ENCODE results near the gene HACL1.
"Not testable (repeated sequence)": the region's sequence is repeated elsewhere in the genome, so short reads cannot be mapped to it uniquely, and the experiment has no call there.

HACL1 gene

GRCh38 chr3:15612001-15612400 lies 10.6 kb upstream of the HACL1 start:
- Mint-ChIP-seq H3K9me3 (peaks cover under 1% of the 10 kb centered on the region), H3K27me3 (ENCODE audit: low read depth) (peaks cover 2% of the 10 kb centered on the region), H3K36me3 (ENCODE audit: low read depth) (peaks cover 3% of the 10 kb centered on the region), H3K4me1 (ENCODE audit: low read depth) (peaks cover 7% of the 10 kb centered on the region), H3K4me3 (no peak overlapping the region), H3K27ac (no peak overlapping the region)
- DNase-seq (ENCODE audit: low spot score), result no peak

- Mint-ChIP-seq H3K4me3 (no peak overlapping the region), H3K4me1 (ENCODE audit: low read depth) (peaks cover 6% of the 10 kb centered on the region)
- DNase-seq (ENCODE audit: low spot score), result no peak
These were observed 9.6 kb upstream of the HACL1 start for GRCh38 chr3:15611018-15611417.

GRCh38 chr3:15610082-15610759 lies 8.9 kb upstream of the HACL1 start:
- Mint-ChIP-seq H3K4me1 (ENCODE audit: low read depth) (peaks cover 6% of the 10 kb centered on the region), H3K4me3 (no peak overlapping the region), H3K9me3 (no peaks in the 10 kb centered on the region), H3K27me3 (ENCODE audit: low read depth) (peaks cover 2% of the 10 kb centered on the region), H3K27ac (no peak overlapping the region), H3K36me3 (ENCODE audit: low read depth) (peaks cover 2% of the 10 kb centered on the region)
- DNase-seq (ENCODE audit: low spot score), result no peak

More at GRCh38 chr3:15611018-15611417, 9.6 kb upstream of the HACL1 start:
- H3K9me3 Mint-ChIP-seq, result no peaks in the 10 kb centered on the region
- peaks cover 2% of the 10 kb centered on the region for H3K36me3 Mint-ChIP-seq (ENCODE audit: low read depth)
- peaks cover 2% of the 10 kb centered on the region for H3K27me3 Mint-ChIP-seq (ENCODE audit: low read depth)
- no peak overlapping the region for H3K27ac Mint-ChIP-seq

- Mint-ChIP-seq H3K36me3 (ENCODE audit: low read depth) (peaks cover 15% of the 10 kb centered on the region), H3K27me3 (ENCODE audit: low read depth) (no peaks in the 10 kb centered on the region), H3K4me3 (no peak overlapping the region), H3K27ac (no peak overlapping the region), H3K4me1 (ENCODE audit: low read depth) (peaks cover 6% of the 10 kb centered on the region), H3K9me3 (peaks cover 6% of the 10 kb centered on the region)
- no peak for DNase-seq (ENCODE audit: low spot score)
These were observed 5.1 kb upstream of the HACL1 start for GRCh38 chr3:15606434-15606891.

GRCh38 chr3:15604584-15604983 lies 3.2 kb upstream of the HACL1 start:
- H3K4me1 Mint-ChIP-seq (ENCODE audit: low read depth), result peaks cover 14% of the 10 kb centered on the region
- H3K4me3 Mint-ChIP-seq; H3K27ac Mint-ChIP-seq; DNase-seq (ENCODE audit: low spot score); H3K27me3 Mint-ChIP-seq (ENCODE audit: low read depth); H3K9me3 Mint-ChIP-seq: not testable (repeated sequence)
- H3K36me3 Mint-ChIP-seq (ENCODE audit: low read depth), result peaks cover 20% of the 10 kb centered on the region

- not testable (repeated sequence) for H3K9me3 Mint-ChIP-seq; H3K27me3 Mint-ChIP-seq (ENCODE audit: low read depth); DNase-seq (ENCODE audit: low spot score)
- Mint-ChIP-seq H3K4me1 (ENCODE audit: low read depth) (peaks cover 18% of the 10 kb centered on the region), H3K36me3 (ENCODE audit: low read depth) (peaks cover 34% of the 10 kb centered on the region), H3K4me3 (peak overlapping the region; percentile 99), H3K27ac (peak overlapping the region; percentile 97)
These were observed 1.4 kb upstream of the HACL1 start for GRCh38 chr3:15602816-15603215.

- Mint-ChIP-seq H3K27me3 (ENCODE audit: low read depth) (no peaks in the 10 kb centered on the region), H3K4me1 (ENCODE audit: low read depth) (peaks cover 18% of the 10 kb centered on the region), H3K36me3 (ENCODE audit: low read depth) (peaks cover 38% of the 10 kb centered on the region), H3K4me3 (peak overlapping the region; percentile 99), H3K9me3 (peaks cover 6% of the 10 kb centered on the region), H3K27ac (peak overlapping the region; percentile 97)
- no peak for DNase-seq (ENCODE audit: low spot score)
These were observed 772 bp upstream of the HACL1 start for GRCh38 chr3:15602146-15602536.

GRCh38 chr3:15601046-15601398 lies 347 bp downstream of the HACL1 start:
- Mint-ChIP-seq H3K4me3 (peak overlapping the region; percentile 99), H3K27me3 (ENCODE audit: low read depth) (no peaks in the 10 kb centered on the region), H3K27ac (peak overlapping the region; percentile 97), H3K4me1 (ENCODE audit: low read depth) (peaks cover 18% of the 10 kb centered on the region), H3K9me3 (peaks cover 6% of the 10 kb centered on the region), H3K36me3 (ENCODE audit: low read depth) (peaks cover 43% of the 10 kb centered on the region)
- DNase-seq (ENCODE audit: low spot score), result no peak

- peaks cover 16% of the 10 kb centered on the region for H3K4me1 Mint-ChIP-seq (ENCODE audit: low read depth)
- no peak for DNase-seq (ENCODE audit: low spot score)
- no peak overlapping the region for H3K4me3 Mint-ChIP-seq
- H3K27ac Mint-ChIP-seq, result no peak overlapping the region
- H3K27me3 Mint-ChIP-seq (ENCODE audit: low read depth), result no peaks in the 10 kb centered on the region
- H3K36me3 Mint-ChIP-seq (ENCODE audit: low read depth), result peaks cover 27% of the 10 kb centered on the region
- no peaks in the 10 kb centered on the region for H3K9me3 Mint-ChIP-seq
These were observed 5.4 kb downstream of the HACL1 start for GRCh38 chr3:15595955-15596354.

- Mint-ChIP-seq H3K4me3 (no peak overlapping the region), H3K36me3 (ENCODE audit: low read depth) (peaks cover 21% of the 10 kb centered on the region), H3K27ac (no peak overlapping the region), H3K4me1 (ENCODE audit: low read depth) (peaks cover 4% of the 10 kb centered on the region), H3K9me3 (no peaks in the 10 kb centered on the region), H3K27me3 (ENCODE audit: low read depth) (no peaks in the 10 kb centered on the region)
- no peak for DNase-seq (ENCODE audit: low spot score)
These were observed 8.4 kb downstream of the HACL1 start for GRCh38 chr3:15592968-15593367.

GRCh38 chr3:15591928-15592327 lies 9.4 kb downstream of the HACL1 start:
- H3K4me3 Mint-ChIP-seq, result no peak overlapping the region
- no peaks in the 10 kb centered on the region for H3K9me3 Mint-ChIP-seq
- no peaks in the 10 kb centered on the region for H3K27me3 Mint-ChIP-seq (ENCODE audit: low read depth)
- H3K4me1 Mint-ChIP-seq (ENCODE audit: low read depth), result peaks cover 4% of the 10 kb centered on the region
- H3K27ac Mint-ChIP-seq, result no peak overlapping the region
- no peak for DNase-seq (ENCODE audit: low spot score)
- H3K36me3 Mint-ChIP-seq (ENCODE audit: low read depth), result peaks cover 15% of the 10 kb centered on the region

- Mint-ChIP-seq H3K4me1 (ENCODE audit: low read depth) (peaks cover 8% of the 10 kb centered on the region), H3K27me3 (ENCODE audit: low read depth) (no peaks in the 10 kb centered on the region), H3K9me3 (no peaks in the 10 kb centered on the region), H3K36me3 (ENCODE audit: low read depth) (peaks cover 18% of the 10 kb centered on the region), H3K4me3 (no peak overlapping the region), H3K27ac (peak overlapping the region; percentile 10)
- DNase-seq (ENCODE audit: low spot score), result no peak
These were observed 10.1 kb downstream of the HACL1 start for GRCh38 chr3:15591242-15591641.

GRCh38 chr3:15585111-15585845 lies 16.1 kb downstream of the HACL1 start:
- Mint-ChIP-seq H3K36me3 (ENCODE audit: low read depth) (peaks cover 33% of the 10 kb centered on the region), H3K4me3 (no peak overlapping the region), H3K27me3 (ENCODE audit: low read depth) (no peaks in the 10 kb centered on the region), H3K4me1 (ENCODE audit: low read depth) (peaks cover 4% of the 10 kb centered on the region), H3K27ac (no peak overlapping the region), H3K9me3 (no peaks in the 10 kb centered on the region)
- DNase-seq (ENCODE audit: low spot score), result no peak

- no peaks in the 10 kb centered on the region for H3K9me3 Mint-ChIP-seq
- peaks cover 4% of the 10 kb centered on the region for H3K4me1 Mint-ChIP-seq (ENCODE audit: low read depth)
- H3K27ac Mint-ChIP-seq, result no peak overlapping the region
- DNase-seq (ENCODE audit: low spot score), result no peak
- H3K4me3 Mint-ChIP-seq, result no peak overlapping the region
- no peaks in the 10 kb centered on the region for H3K27me3 Mint-ChIP-seq (ENCODE audit: low read depth)
- peaks cover 25% of the 10 kb centered on the region for H3K36me3 Mint-ChIP-seq (ENCODE audit: low read depth)
These were observed 19.6 kb downstream of the HACL1 start for GRCh38 chr3:15581471-15582394.
